GM12872 (cell line): ENCODE measurements around the gene SLC12A4.
A peak's percentile ranks its signal among the peaks of the same experiment; 100 is the strongest.

ENCODE experiments used
- TF ChIP-seq, protein P1 (sequence below): IDR thresholded peaks from 3 replicates; pipeline ENCODE4 v1.5.1; 2011; ENCODE audit warnings: low read depth, mild to moderate bottlenecking, low read length, moderate library complexity; ENCODE audit not compliant: insufficient read depth

Gene SLC12A4

GRCh38 chr16:67943619-67944504 lies 24.6 kb downstream of the SLC12A4 start, which contains the start of gene LCAT:
Gene LCAT (minus strand): TSS chr16:67944120. CDS start chr16:67944101, 19 bp downstream.
- TF ChIP-seq, protein P1, sequence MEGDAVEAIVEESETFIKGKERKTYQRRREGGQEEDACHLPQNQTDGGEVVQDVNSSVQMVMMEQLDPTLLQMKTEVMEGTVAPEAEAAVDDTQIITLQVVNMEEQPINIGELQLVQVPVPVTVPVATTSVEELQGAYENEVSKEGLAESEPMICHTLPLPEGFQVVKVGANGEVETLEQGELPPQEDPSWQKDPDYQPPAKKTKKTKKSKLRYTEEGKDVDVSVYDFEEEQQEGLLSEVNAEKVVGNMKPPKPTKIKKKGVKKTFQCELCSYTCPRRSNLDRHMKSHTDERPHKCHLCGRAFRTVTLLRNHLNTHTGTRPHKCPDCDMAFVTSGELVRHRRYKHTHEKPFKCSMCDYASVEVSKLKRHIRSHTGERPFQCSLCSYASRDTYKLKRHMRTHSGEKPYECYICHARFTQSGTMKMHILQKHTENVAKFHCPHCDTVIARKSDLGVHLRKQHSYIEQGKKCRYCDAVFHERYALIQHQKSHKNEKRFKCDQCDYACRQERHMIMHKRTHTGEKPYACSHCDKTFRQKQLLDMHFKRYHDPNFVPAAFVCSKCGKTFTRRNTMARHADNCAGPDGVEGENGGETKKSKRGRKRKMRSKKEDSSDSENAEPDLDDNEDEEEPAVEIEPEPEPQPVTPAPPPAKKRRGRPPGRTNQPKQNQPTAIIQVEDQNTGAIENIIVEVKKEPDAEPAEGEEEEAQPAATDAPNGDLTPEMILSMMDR: no peak

DNA sequence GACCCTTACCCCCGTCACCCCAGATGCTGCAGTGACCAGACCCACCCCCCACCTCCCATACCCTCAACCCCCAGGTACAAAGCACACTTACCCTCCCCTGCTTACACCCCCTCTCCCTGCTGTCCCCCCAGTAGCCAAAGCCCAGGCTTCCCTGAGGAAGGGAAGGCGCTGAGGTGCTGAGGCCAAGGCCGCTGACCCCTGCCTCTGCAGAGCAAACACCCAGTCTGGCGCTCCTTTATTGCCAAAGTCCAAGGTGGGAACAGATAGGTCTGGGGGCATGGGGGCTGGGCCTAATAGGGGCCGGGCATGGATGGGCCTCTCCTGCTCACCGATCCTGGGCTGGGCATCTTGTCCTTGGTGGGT lies 25.2 kb downstream of the SLC12A4 start:
- TF ChIP-seq, protein P1: no peak

DNA sequence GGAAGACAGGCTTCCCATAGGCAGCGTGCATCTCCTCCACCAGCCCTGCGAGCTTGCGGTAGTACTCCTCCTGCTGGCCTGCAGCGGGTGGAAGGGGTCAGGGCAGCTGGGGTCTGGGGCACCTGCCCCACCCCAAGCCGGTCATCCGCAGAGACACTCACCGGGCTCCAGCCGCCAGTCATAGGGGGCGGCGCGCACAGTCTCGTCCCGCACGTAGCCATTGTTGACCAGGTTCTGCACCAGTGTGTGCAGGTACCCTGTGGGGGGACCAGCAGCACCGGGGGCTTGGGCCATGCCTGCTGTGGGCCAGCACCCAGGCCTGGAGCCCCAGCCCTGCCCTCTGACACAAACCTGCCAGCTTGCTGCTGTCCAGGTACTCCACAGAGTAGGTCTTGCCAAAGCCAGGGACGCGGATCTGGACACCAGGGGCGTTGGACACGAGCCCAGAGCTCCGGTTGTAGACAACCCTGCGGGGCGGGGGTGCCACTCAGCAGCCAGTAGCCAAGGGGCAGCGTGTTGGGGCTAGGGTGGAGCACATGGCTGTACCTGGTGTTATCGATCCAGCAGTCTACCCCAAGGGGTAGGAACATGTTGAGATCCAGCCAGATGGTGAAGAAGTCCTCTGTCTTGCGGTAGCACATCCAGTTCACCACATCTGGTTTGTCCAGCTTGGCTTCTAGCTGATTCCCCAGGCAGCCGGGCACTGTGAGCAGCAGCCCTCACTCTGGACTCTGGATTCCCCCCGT lies 25.8 kb downstream of the SLC12A4 start:
- TF ChIP-seq, protein P1: no peak

DNA sequence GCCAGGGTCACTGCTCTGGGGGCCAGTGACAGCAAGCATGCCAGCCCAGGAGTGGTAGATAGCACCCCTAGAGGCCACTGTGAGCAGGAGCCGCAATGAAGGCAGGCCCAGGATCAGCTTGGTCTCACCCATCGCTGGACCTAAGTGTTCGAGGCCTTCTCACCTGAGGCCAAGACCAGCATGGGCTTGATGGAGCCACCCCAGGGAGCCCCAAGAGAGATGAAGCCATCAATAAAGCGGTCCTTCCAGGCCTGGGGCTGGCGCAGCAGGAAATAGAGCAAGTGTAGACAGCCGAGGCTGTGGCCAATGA lies 26.3 kb downstream of the SLC12A4 start:
- TF ChIP-seq, protein P1: peak; percentile 91

DNA sequence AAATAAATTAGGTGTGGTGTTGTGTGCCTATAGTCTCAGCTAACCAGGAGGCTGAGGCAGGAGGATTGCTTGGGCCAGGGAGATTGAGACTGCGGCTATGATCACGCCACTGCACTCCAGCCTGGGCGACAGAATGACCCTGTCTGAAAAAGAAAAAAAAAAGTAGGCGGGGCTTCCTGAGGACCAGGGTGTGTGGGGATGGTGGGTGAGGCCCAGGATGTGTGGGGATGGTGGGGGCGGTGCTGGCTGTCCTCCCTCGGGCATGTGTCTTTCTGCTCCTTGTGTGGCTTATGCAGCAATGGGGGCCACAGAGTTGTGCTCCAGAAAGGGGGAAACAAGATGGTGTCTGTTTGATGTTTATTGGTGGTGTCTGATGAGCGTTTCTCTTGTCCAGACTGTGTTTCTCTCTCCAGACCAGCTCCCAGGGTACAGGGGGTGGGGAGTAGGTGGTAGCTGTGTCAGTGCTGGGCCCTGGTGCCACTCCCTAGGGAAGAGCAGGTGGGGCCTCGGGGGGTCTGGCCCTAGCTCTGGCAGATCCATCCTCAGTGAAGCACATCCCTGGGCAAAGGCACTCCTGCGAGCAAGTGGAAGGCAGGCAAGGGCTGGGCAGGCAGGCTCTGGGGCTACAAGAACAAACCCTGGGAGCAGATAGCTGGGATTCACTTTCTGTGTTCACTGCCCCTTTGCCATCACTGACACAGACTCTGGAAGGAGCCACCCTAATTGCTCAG lies 26.8 kb downstream of the SLC12A4 start:
- TF ChIP-seq, protein P1: no peak

- TF ChIP-seq, protein P1: no peak
Measured at GRCh38 chr16:67940446-67941089, 27.9 kb downstream of the SLC12A4 start.
